ENCODE measurements around the gene MYH10.

The MYH10 gene

DNA sequence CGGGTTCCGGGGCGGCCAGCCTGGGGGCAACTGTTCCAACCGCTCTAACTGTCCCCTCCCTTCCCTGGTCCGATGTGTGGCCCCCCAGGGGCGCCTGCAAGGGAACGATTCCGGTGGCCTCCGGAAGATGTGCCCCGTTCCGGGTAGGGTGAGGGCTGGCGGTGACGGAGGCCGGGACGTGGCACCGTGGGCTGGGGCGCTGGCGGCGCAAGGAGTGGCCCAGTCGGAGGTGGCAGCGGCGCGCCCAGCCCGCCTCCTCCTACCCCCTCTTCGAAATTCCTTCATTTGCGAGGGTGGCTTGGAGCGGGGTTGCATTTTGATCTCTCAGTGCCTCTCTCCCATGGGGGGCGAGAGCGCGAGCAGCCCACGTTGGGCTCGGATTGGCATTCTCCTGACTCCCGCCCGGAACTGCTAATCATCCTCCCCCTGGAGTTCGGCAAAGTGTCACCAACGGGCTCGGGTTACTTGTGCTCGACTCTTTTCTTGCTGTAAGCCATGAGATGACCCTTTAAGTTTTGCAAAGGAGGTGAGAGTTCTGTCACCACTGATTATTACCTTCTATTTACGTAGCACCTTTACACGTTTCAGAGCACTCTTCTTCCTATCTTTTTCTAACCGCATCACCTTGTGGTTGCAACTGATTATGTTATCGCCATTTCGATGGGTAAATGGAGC is 194.2 kb downstream of the MYH10 start:
- peak; percentile 32 for DNase-seq

DNA sequence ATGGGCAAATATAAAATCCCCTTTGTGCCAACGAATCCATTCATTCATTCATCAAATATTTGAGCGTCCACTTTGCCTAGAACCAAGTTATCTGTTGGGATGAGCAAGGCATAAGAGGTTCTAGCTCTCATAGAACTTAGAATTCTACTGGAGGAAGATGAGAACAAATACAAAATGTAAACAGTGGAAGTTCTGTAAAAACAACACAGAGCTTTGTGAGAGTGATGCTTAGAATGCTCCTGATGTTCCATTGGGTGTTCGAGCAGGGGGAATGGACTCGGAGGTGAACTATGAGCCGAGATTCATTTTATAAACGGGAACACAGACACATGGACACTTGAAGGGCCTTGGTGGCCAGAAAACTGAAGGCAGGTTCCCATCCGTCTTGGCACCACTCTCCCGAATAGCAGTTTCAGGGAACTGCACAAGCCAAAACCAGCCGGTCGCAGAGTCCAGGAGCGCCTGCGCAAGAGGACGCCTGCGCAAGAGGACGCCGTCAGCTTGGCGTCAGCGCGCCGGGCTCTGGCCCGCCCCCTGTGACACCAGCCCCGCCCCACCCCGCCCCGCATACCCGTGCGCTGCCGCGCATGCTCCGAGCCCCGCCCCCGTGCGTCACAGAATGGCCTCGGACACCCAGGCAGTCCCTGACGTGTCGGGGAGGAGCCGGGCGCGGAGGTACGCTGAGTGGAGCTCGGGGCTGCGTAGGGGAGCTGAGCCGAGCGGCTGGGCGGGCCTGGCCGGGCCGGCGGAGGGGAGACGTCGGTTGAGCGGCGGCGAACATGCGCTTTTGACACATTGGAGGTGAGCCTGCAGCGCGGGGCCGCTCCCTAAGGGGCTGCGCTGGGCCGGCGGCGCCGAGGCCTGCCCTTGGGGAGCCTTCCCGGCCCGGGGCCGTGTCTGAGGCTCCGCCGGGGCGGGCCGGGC is 195.0 kb downstream of the MYH10 start, which contains the start of gene NDEL1:
Gene NDEL1, plus strand, starts transcription at position 640 of the 924 bp plus-strand sequence. CDS start 8,388 bp downstream, outside the sequence.
- peak; percentile 98 for DNase-seq

DNA sequence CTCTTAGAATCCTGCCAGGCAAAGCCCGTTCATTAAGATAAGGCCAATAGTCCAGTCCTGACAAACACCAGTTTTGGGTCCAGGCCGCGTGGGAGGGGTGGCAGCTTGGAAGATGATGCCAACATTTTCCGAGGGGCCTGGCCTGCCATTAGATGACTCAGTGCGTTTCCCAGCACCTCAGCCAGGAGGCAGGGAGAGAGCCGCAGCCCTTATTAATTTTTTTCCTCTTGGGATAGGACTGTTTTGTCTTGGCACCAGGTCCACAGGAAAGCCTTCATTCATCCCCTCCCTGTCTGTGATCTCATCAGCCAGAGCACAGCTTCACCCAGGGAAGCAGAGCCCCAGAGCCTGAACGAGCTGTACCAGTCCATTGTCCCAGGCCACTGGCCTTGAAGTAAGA is 199.6 kb downstream of the MYH10 start:
- DNase-seq, result no peak

DNA sequence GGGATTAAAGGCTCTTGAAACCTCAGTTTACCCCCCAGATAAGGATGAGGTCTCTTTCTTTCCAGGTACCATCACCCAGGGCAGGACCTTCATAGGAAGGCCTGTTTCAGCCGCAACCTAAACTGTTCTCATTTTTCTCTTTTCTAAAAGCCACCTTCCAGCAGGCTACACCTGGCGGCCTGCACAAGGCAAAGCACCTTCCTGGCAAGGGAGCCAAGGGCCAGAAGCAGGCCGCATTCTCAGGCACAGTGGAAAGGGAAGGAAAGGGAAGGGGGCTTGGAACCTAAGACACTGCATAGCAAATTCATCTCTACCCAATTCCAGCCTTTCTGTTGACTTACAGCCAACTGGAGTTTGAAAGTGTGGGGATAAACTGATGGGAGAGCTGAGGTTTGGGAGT is 203.7 kb downstream of the MYH10 start:
- DNase-seq, result no peak

DNA sequence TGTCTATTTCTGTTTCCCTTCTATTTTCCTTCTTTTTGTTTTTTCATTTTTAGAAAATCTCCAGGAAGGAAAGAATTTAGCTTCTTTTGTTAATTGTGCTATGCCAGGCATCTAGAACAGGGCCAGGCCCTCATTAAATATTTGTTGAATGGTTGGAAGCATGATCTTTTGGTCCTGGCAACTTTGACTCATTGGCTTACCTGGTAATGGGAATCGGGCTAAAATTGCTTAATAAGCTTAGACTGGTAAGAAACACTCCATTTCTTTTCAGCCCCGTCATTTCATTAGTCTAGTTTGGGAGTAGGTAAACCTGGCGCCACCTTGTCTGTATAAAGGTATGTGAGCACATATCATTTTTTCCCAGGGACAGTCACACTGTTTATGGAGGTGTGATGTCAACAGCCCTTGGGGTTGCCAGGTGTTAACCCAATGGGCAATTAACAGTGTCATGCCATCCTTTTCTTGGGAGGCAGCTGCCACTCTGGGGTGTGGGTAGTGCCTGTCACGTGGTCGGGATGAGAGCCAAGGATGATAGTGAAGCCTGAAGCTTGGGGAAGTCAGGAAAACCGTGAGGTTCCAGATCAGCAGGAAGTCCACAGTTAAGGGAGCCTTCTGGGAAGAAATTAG is 204.3 kb downstream of the MYH10 start:
- no peak for DNase-seq
